Natural killer cell (primary cell): ENCODE data around the gene ADAM17. TPM values are rescaled to one million over a fixed set of nuclear protein-coding genes. Genes with fewer than 3 reads are reported as not detected.
"Not testable (repeated sequence)": the region's sequence is repeated elsewhere in the genome, so short reads cannot be mapped to it uniquely, and the experiment has no call there.

ENCODE experiments used
- ATAC-seq, 3 donors: fragments of 150-1000 bp in 2 of 3; fragments of 200-7000 bp in 1 of 3; cut with Tn5 transposase; 1 replicate in 1 of 3; 2 replicates in 2 of 3; pipeline ENCODE4 v1.10.0; 2021; ENCODE audit warnings: mild to moderate bottlenecking in 2 of 3, moderate library complexity in 2 of 3
- DNase-seq, 2 donors: peaks; one replicate each; pipeline versions ENCODE4 v3.0.0 to v3.0.0-alpha.2; 2013 to 2021; ENCODE audit warnings: mixed read lengths in 1 of 2
- H3K27ac ChIP-seq: one replicate; pipeline ENCODE4 v1.5.1; 2013; ENCODE audit warnings: mild to moderate bottlenecking, low read length
- H3K27me3 ChIP-seq: one replicate; pipeline ENCODE4 v1.6.1; 2013; ENCODE audit warnings: low read length; ENCODE audit not compliant: control insufficient read depth, insufficient read depth
- H3K36me3 ChIP-seq: one replicate; pipeline ENCODE4 v1.6.1; 2013; ENCODE audit warnings: low read length; ENCODE audit not compliant: control insufficient read depth, insufficient read depth
- H3K4me1 ChIP-seq: one replicate; pipeline ENCODE4 v1.6.1; 2013; ENCODE audit warnings: low read length; ENCODE audit not compliant: control insufficient read depth, insufficient read depth
- H3K4me3 ChIP-seq: one replicate; pipeline ENCODE4 v1.5.1; 2013; ENCODE audit warnings: low read length
- H3K9me3 ChIP-seq: one replicate; pipeline ENCODE4 v1.6.1; 2013; ENCODE audit warnings: low read length; ENCODE audit not compliant: control insufficient read depth, insufficient read depth
- H3K27ac Mint-ChIP-seq, 2 donors: one replicate each; pipeline ENCODE4 v1.8.0; 2022; ENCODE audit warnings: mild to moderate bottlenecking in 2 of 2, mixed read lengths in 2 of 2, moderate library complexity in 1 of 2
- H3K27me3 Mint-ChIP-seq, 2 donors: one replicate each; pipeline ENCODE4 v1.8.0; 2022; ENCODE audit warnings: low read depth in 2 of 2, mixed read lengths in 2 of 2
- H3K36me3 Mint-ChIP-seq: one replicate; pipeline ENCODE4 v1.8.0; 2022; ENCODE audit warnings: mixed read lengths
- H3K4me1 Mint-ChIP-seq, 2 donors: one replicate each; pipeline ENCODE4 v1.8.0; 2022; ENCODE audit warnings: mixed read lengths in 2 of 2
- H3K4me3 Mint-ChIP-seq: one replicate; pipeline ENCODE4 v1.8.0; 2022; ENCODE audit warnings: mild to moderate bottlenecking, moderate library complexity, mixed read lengths
- H3K9me3 Mint-ChIP-seq, 2 donors: one replicate each; pipeline ENCODE4 v1.8.0; 2022; ENCODE audit warnings: mixed read lengths in 2 of 2
- CTCF ChIP-seq: fragments of 200-600 bp; IDR thresholded peaks from one replicate; pipeline ENCODE4 v1.8.0; 2022; ENCODE audit warnings: antibody characterized with exemption
- WGBS: methylation state at CpG from one replicate; pipeline ENCODE4 v1.1.7; 2013; ENCODE audit warnings: missing lambda C conversion rate; ENCODE audit not compliant: insufficient coverage; 5-methylcytosine and 5-hydroxymethylcytosine counted together
- intact Hi-C: fragments of 100-400 bp; cut with micrococcal nuclease; formaldehyde crosslinking; loops from one replicate; pipeline ENCODE4 v1.14.2; 2022
- total RNA-seq, 4 donors: library from RNA; stranded (reverse); fragments of 120-200 nt in 1 of 4; gene quantifications; one replicate each; pipeline versions ENCODE4 v1.2.3 to v1.2.4, GENCODE V29; 2013 to 2022

The ADAM17 gene
- total RNA-seq, 3 donors from 2014 or later (not counting 1 experiment from before 2014, with no cell fraction given) = 44.0 to 53.8 (median 46.8) TPM

- H3K4me1 ChIP-seq = peaks cover 18% of the 10 kb centered on the region
Observed at GRCh38 chr2:9556121-9556743, 602 bp upstream of the ADAM17 start.

GRCh38 chr2:9554921-9555296, 721 bp downstream of the ADAM17 start:
- Histone ChIP-seq H3K27me3 (no peaks in the 10 kb centered on the region), H3K4me3 (peak overlapping the region; percentile 69), H3K36me3 (no peaks in the 10 kb centered on the region), H3K27ac (peak overlapping the region; percentile 100), H3K4me1 (peaks cover 24% of the 10 kb centered on the region), H3K9me3 (no peaks in the 10 kb centered on the region)
- peak in 1 of 3 donors; percentile 11 for ATAC-seq
- peak overlapping the region; percentile 98 for H3K4me3 Mint-ChIP-seq
- H3K9me3 Mint-ChIP-seq = no peaks in the 10 kb centered on the region
- DNase-seq = peak; percentile 21 to 68
- intact Hi-C loops = loop anchor here (1.0 to 10.0 kb wide), 5 partner anchors 37 to 148 kb away; partner anchors contain the start of genes CPSF3, ITGB1BP1 and YWHAQ
- no peak for TF ChIP-seq CTCF
- peak overlapping the region; percentile 92 to 97 for H3K27ac Mint-ChIP-seq
- no peaks in the 10 kb centered on the region for H3K36me3 Mint-ChIP-seq
- no peaks in the 10 kb centered on the region for H3K27me3 Mint-ChIP-seq
- peaks cover 54 to 61% of the 10 kb centered on the region in 2 donors for H3K4me1 Mint-ChIP-seq
- WGBS = 1% methylated on average over 9 of the region's 9 CpGs

More at GRCh38 chr2:9556121-9556743, 602 bp upstream of the ADAM17 start:
- Mint-ChIP-seq H3K4me1 (peaks cover 46 to 59% of the 10 kb centered on the region in 2 donors), H3K27me3 (no peaks in the 10 kb centered on the region), H3K36me3 (no peaks in the 10 kb centered on the region), H3K4me3 (peak overlapping the region; percentile 98), H3K9me3 (no peaks in the 10 kb centered on the region), H3K27ac (peak overlapping the region; percentile 92 to 97)
- WGBS = 0% methylated on average over 32 of the region's 32 CpGs
- no peak for ATAC-seq
- no peaks in the 10 kb centered on the region for H3K36me3 ChIP-seq
- H3K4me3 ChIP-seq = peak overlapping the region; percentile 69
- intact Hi-C loops = loop anchor here (5.0 to 10.0 kb wide), 3 partner anchors 36 to 131 kb away; partner anchors contain the start of genes CPSF3 and ITGB1BP1
- DNase-seq = peak in 1 of 2 donors; percentile 45
- H3K27ac ChIP-seq = peak overlapping the region; percentile 100
- no peak for TF ChIP-seq CTCF
- H3K27me3 ChIP-seq = no peaks in the 10 kb centered on the region
- H3K9me3 ChIP-seq = no peaks in the 10 kb centered on the region

DNA sequence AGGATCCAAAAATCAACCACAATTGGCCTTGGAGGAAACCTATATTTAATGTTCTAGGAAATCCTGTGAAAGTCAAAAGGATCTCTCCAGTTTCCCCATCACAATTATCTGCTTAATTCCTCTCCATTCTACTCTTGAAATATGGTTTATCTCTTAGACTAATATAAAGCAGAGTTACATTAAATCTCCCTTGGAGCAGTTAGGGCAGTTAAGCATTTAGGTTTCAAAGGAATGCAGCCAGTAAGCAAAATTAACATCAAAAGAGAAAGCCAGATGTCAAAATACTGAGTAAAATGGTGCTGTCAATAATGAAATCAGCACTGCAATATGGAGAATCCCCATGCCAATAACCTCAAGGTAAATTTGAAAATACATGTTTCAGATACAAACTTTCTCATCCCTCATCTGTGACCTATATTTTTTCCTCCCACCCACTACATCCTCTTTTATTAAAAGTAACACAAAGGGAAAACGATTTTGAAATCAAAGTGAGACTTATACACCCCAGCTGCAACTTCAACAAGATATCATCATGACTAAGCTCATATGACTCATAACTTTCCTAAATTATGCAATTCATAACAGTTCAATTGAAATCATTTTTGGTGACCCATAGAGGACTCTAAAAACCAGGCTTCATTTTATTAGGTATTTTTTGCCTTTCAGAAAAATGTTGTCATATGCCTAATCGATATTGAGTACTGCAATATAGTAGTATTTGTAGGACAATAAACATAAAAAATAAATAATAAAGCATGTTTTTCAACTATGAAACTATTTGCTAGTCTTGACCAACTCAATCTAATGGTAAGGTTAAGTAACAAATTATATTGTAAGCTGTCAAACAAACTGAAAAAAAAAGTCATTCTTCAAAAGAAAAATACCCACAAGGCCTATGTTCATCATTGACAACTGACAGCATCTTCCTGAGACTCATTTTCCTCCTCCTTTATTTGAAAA, 3.1 kb downstream of the ADAM17 start:
- ATAC-seq (peak in 1 of 3 donors; percentile 15), DNase-seq (peak in 1 of 2 donors; percentile 45)
- Mint-ChIP-seq H3K9me3 (no peaks in the 10 kb centered on the region), H3K36me3 (no peaks in the 10 kb centered on the region), H3K27me3 (no peaks in the 10 kb centered on the region), H3K4me1 (peaks cover 73 to 75% of the 10 kb centered on the region in 2 donors), H3K4me3 (peak overlapping the region; percentile 45), H3K27ac (peak overlapping the region; percentile 87 to 89)
- TF ChIP-seq CTCF = no peak
- Histone ChIP-seq H3K27ac (peak overlapping the region; percentile 47), H3K4me3 (no peak overlapping the region), H3K36me3 (no peaks in the 10 kb centered on the region), H3K4me1 (peaks cover 40% of the 10 kb centered on the region), H3K27me3 (no peaks in the 10 kb centered on the region), H3K9me3 (no peaks in the 10 kb centered on the region)
- WGBS = 0% methylated on average over 1 of the region's 2 CpGs
- intact Hi-C loops = loop anchor here (10.0 kb wide), 1 partner anchor 128 kb away; the partner anchor contains the start of genes CPSF3 and ITGB1BP1

DNA sequence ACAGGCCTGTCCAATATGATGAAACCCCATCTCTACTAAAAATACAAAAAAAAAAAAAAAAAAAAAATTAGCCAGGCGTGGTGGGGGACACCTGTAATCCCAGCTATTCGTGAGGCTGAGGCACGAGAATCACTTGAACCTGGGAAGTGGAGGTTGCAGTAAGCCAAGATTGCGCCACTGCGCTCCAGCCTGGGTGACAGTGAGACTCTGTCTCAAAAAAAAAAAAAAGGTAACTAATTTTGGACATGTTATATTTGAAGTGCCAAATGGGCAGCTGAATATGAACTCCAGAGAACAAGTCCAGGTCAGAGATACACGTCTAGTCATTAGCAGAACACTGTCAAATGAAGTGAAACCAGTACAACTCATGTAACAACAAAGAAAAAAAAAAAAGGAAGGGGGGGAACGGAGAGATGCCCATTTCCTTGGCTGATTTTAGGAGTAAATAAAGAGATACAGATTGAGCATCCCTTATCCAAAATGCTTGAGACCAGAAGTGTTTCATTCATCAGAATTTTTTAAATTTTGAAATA, 4.7 kb downstream of the ADAM17 start:
- ATAC-seq, H3K27me3 ChIP-seq, H3K9me3 Mint-ChIP-seq, H3K27ac ChIP-seq, H3K9me3 ChIP-seq, H3K27me3 Mint-ChIP-seq, H3K36me3 Mint-ChIP-seq, DNase-seq, H3K36me3 ChIP-seq, H3K4me3 ChIP-seq, H3K4me3 Mint-ChIP-seq: not testable (repeated sequence)
- 82% methylated on average over 6 of the region's 7 CpGs for WGBS
- intact Hi-C loops = loop anchor here (10.0 kb wide), 1 partner anchor 126 kb away; the partner anchor contains the start of genes CPSF3 and ITGB1BP1
- peaks cover 41% of the 10 kb centered on the region for H3K4me1 ChIP-seq
- H3K4me1 Mint-ChIP-seq = peaks cover 78% of the 10 kb centered on the region in 2 donors
- H3K27ac Mint-ChIP-seq = peak overlapping the region; percentile 19 to 87
